NCI-H1436 treated with DMSO at 0.1 percent for 48 hours (cell line): ENCODE results near the gene NCKAP1.

Source experiments
- DNase-seq: peaks from one replicate; lab custom pipeline; 2025; lab: John Stamatoyannopoulos, UW

Gene NCKAP1

DNA sequence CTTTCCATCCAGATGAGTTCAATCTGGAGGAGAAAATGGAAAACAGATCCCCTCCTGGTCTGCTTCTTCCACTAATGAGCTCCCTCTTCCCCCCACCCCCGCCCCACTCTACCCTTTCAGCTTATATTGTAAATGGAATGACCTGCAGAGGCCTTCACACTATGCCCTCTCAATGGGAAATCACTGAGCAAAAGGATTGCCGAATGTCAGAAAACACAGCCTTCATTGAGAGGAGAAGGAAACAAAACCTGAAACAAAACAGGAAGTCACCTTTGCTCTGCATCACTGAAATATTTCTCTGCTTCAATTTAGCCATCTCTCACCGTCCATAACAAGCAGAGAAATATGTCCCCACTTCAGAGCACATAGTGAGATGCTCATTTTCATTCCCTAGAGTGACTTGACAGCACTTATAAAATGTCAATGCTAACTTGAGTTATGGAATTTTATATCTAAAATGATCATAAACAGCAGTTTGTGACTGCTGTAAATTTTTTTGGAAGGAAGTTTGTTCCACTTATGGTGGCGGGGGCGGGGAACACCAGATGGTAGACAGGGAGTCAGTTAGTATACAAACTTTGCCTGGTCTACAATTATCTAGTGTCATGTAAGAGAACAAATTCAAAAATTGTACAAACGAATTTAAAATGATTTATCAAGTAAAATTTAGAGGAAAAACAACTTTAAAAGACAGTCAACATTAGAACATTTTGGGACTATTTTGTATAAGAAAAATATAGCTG lies 170.0 kb downstream of the NCKAP1 start:
- no peak for DNase-seq

DNA sequence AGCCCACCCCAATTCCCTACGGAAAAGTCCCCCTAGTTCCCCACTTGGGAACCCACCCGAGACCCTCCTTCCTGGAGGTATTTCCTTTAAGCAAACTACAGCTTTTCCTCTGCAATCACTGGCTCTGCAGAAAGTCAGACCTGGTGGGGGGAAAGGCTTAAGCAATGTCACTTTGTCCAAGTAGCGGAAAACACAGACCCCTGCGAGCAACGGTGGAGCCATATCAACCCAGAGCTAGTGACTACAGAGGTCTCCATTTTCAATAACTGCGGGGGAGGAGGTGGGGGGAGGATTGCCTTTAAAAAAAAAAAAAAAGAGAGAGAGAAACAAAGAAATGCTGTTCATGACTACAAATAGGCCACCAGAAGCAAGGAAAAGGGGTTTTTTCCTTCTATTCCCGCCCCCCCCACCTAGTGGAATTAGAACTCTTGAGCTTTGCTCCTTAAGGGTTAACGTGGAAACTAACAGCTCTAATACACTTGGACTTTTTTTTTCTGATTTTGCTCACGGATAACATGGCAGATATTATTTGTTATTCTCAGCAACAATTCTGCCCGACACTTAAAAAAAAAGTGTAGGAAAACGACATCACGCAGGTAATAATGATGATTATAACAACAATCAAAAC lies 170.7 kb downstream of the NCKAP1 start:
- DNase-seq, result no peak

DNA sequence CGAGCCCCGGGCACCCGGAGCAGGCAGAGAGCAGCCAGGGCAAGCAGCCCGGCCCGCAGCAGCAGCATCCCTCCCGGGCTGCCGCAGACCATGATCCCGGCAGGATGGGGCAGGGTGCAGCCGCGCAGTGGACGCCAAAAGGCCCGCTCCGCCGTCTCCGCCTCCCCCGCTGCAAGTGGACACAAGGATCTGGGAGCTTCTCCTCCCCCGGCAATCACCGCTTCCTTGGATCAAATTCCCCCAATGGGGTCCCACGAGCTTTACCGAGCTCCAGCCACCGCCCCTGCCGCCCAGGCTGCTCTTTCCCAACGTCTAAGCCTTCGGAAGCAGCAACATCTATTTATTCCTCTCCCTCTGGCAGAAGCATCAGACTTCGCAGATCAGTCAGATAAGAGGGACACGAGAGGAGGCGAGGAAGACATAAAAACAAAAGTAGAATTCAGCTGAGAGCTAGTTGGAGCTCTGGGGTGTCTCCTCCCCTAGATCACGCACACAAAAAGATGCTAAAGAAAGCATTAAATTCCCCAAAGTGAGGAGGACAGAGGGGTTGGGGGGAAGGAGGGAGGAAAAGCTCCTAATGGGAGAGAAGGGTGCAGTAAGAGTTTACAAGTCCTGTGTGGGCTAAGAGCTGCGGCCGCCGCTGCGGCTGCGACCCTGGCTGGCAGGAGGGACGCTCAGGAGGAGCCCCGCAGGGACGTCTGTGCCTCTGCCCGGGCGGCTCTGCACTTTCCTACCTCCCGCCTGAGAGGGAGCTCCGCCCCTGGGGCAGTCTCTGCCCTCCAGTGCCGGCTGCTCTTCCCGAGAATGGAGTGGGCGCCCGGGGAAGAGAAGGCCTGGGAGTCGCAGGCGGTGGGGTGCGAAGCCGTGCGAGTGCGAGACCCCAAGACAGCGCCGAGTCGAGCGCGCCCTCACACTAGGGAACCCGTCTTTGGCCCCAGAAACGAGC lies 171.5 kb downstream of the NCKAP1 start, which contains the start of gene FRZB:
Gene FRZB, minus strand, starts transcription at position 177 of the 946 bp plus-strand sequence. Its CDS starts 85 bp downstream, at position 92.
- DNase-seq, result no peak

DNA sequence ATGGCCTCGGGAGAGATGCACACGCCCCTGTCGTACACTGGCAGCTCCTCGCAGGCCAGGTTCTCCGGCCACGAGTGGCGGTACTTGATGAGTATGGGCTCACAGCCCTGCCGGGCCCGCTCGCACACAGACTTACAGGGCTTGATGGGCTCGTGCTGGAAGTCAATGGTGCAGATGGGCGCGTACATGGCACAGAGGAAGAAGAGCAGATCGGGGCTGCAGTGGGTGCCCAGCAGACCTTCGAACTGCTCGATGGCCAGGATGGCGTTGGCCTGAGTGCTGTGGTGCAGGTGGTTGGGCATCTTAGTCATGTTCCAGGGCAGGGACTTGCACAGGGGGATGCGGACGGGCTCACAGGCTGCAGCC lies 172.2 kb downstream of the NCKAP1 start:
- no peak for DNase-seq

DNA sequence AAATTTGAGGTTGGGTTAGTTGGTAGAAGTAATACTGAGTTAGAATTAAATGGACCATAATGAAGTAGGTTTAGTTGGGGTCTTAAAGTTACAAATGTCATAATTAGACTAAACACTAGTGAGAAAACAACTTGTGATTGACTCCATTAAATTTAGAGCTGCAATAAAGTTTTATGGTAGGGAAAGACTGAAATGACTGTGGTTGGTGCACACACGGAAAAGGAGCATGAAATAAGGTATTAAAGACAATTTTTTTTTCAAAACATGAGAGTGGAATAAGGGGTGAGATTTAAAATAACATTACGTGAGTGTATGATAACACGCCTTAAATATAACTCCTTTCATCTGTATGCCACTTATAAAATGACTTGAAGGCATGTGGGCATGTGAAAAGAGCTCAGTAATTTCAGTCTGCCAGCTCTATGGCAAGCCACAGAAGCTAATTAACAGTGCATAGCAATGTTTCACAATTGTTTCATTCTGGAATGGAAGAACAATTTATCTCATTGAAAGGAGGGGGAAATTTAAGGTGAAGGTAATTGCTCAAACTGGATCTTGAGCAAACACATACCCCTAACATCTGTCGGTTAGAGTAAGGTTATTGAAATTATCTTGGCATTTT lies 173.2 kb downstream of the NCKAP1 start:
- no peak for DNase-seq

DNA sequence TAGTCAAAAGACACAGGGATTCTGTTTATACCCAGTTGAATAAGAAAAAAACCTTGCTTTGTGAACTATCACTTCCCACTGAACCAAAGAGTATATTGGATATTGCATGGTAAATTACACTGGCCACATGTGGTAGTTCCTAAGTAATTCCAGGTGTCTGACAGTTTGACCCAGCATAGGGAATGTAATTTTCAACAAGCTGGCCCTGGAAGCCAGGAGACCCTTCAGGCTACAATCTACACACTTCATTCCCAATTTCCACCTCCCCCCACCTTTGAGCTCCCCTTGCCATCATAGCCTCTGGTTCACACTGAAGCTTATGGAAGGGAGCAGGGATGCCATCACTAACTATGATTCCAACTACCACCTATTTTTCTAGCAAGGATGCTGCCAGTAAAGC lies 174.6 kb downstream of the NCKAP1 start:
- DNase-seq, result no peak

DNA sequence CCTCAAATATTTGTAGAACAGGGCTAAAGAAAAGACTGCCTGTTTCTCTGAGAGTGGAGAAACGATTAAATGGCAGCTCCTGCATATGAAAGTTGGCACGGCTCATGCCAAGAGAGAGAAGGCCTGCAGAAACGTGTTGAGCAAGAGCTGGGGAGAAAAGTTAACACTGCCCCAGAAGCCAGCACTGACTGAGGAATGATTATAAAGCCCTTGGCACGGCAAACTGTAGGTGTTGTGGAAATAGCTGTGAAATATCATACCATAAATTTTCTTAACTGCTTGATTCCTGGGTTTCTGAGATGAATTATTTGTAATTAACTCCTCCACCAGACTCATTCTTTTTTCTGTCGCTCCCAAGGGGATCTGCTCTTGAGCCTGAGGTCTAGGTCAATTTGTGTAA lies 176.2 kb downstream of the NCKAP1 start:
- no peak for DNase-seq

DNA sequence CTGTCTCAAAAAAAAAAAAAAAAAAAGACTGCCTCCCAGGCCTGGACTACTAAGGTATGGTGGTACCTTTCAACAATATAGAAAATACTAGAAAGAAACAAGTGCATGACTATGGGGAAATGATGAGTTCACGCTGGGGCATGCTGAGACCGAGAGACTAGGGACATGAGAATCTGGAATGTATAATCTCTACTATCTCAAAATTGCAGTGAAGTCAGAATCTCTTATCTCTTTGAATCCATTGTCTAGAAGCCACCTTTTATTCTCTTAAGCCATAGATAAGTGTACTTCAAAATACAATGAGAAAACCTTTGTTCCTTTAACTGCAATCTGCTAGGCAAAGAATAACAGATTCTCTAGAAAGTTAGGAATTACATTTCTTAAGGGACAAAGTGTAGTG lies 177.4 kb downstream of the NCKAP1 start:
- DNase-seq, result no peak
